Measurements from ENCODE around the gene ARPC1B.

ARPC1B gene

GRCh38 chr7:99392046-99392445, 17.5 kb downstream of the ARPC1B start:
- DNase-seq = peak; percentile 70

GRCh38 chr7:99392659-99393354, 18.3 kb downstream of the ARPC1B start:
- DNase-seq = peak; percentile 98

- DNase-seq = peak; percentile 97
These were observed 19.0 kb downstream of the ARPC1B start for GRCh38 chr7:99393355-99394187.

GRCh38 chr7:99394188-99394502, 19.6 kb downstream of the ARPC1B start:
- peak; percentile 50 for DNase-seq

GRCh38 chr7:99395616-99396327, 21.2 kb downstream of the ARPC1B start:
- DNase-seq = peak; percentile 30

GRCh38 chr7:99396418-99397296, 22.1 kb downstream of the ARPC1B start:
- DNase-seq = no peak

GRCh38 chr7:99397297-99397983, 22.9 kb downstream of the ARPC1B start:
- peak; percentile 30 for DNase-seq

GRCh38 chr7:99398891-99399445, 24.4 kb downstream of the ARPC1B start:
- peak; percentile 31 for DNase-seq

GRCh38 chr7:99399597-99399996, 25.1 kb downstream of the ARPC1B start:
- DNase-seq = no peak

- DNase-seq = no peak
These were observed 28.3 kb downstream of the ARPC1B start for GRCh38 chr7:99402854-99403253.

GRCh38 chr7:99403764-99404163, 29.2 kb downstream of the ARPC1B start:
- DNase-seq = no peak

- DNase-seq = no peak
These were observed 29.9 kb downstream of the ARPC1B start for GRCh38 chr7:99404235-99404976.

- no peak for DNase-seq
These were observed 30.4 kb downstream of the ARPC1B start for GRCh38 chr7:99404977-99405320.

- no peak for DNase-seq
These were observed 32.0 kb downstream of the ARPC1B start for GRCh38 chr7:99406557-99406956.

- DNase-seq = peak; percentile 77
These were observed 33.4 kb downstream of the ARPC1B start for GRCh38 chr7:99407872-99408378.

GRCh38 chr7:99408379-99409191, 34.1 kb downstream of the ARPC1B start, which contains the start of the genes BUD31 and PDAP1:
Gene BUD31, plus strand, starts transcription at chr7:99408969. Its CDS starts 2,124 bp downstream, at chr7:99411093.
Gene PDAP1, minus strand, starts transcription at chr7:99408597. Its CDS starts 49 bp downstream, at chr7:99408548.
- DNase-seq = peak; percentile 98

GRCh38 chr7:99409192-99409572, 34.7 kb downstream of the ARPC1B start:
- DNase-seq = peak; percentile 63

- DNase-seq = peak; percentile 48
These were observed 35.3 kb downstream of the ARPC1B start for GRCh38 chr7:99409806-99410205.

- DNase-seq = no peak
These were observed 36.1 kb downstream of the ARPC1B start for GRCh38 chr7:99410635-99411034.
